NCI-H2171 (cell line): ENCODE data around the gene YBEY.

Source experiments
- DNase-seq: peaks from one replicate; lab custom pipeline; 2025; lab: John Stamatoyannopoulos, UW

Gene YBEY

GRCh38 chr21:46328151-46328550 lies 42.0 kb downstream of the YBEY start:
- no peak for DNase-seq

GRCh38 chr21:46329796-46330195 lies 43.7 kb downstream of the YBEY start:
- DNase-seq: no peak

- no peak for DNase-seq
These were observed 48.4 kb downstream of the YBEY start for GRCh38 chr21:46334351-46335140.

GRCh38 chr21:46336603-46337002 lies 50.5 kb downstream of the YBEY start:
- no peak for DNase-seq

- DNase-seq: no peak
These were observed 54.9 kb downstream of the YBEY start for GRCh38 chr21:46340998-46341397.

- DNase-seq: no peak
These were observed 58.2 kb downstream of the YBEY start for GRCh38 chr21:46344219-46344915.

- DNase-seq: no peak
These were observed 59.7 kb downstream of the YBEY start for GRCh38 chr21:46345861-46346260.

- DNase-seq: no peak
These were observed 60.4 kb downstream of the YBEY start for GRCh38 chr21:46346296-46347202.

- no peak for DNase-seq
These were observed 61.0 kb downstream of the YBEY start for GRCh38 chr21:46347203-46347550.
